ENCODE results near the gene LCOR.

DNA sequence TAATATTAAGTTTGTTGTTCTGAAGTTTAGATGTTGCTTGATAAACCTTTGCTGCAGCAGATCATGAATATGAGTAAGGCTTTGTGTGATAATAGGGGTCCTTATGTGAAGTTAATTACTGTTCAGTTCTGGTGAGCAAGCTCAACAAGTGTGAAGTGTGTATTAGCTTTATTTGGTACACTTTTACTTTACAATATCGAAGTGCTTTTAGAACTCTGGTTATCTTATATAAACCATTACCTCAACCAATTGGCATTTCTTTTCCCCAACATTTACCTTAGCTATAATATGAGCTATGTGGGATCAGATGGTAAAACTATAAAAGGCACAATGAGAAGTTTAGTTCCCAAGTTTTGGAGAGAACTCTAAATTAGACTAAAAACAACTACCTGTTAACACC, 127.6 kb downstream of the LCOR start:
- TF ChIP-seq POLR2AphosphoS5 (IDR thresholded peaks at IDR 0.05) (no peak), POLR2A (IDR thresholded peaks at IDR 0.05) (no peak)
- TF ChIP-seq, protein P1, sequence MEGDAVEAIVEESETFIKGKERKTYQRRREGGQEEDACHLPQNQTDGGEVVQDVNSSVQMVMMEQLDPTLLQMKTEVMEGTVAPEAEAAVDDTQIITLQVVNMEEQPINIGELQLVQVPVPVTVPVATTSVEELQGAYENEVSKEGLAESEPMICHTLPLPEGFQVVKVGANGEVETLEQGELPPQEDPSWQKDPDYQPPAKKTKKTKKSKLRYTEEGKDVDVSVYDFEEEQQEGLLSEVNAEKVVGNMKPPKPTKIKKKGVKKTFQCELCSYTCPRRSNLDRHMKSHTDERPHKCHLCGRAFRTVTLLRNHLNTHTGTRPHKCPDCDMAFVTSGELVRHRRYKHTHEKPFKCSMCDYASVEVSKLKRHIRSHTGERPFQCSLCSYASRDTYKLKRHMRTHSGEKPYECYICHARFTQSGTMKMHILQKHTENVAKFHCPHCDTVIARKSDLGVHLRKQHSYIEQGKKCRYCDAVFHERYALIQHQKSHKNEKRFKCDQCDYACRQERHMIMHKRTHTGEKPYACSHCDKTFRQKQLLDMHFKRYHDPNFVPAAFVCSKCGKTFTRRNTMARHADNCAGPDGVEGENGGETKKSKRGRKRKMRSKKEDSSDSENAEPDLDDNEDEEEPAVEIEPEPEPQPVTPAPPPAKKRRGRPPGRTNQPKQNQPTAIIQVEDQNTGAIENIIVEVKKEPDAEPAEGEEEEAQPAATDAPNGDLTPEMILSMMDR (IDR thresholded peaks at IDR 0.05) = no peak
